Keratinocyte (primary cell): ENCODE measurements around the gene BCL11B.

Experiments
- CTCF ChIP-seq, 3 experiments: IDR thresholded peaks in 1 of 3; conservative IDR thresholded peaks in 1 of 3; optimal IDR thresholded peaks in 1 of 3; 2 replicates in 2 of 3; 3 replicates in 1 of 3; pipeline versions ENCODE3 to v1.5.1; 2011; ENCODE audit warnings: low read length in 3 of 3, mild to moderate bottlenecking in 3 of 3, moderate library complexity in 2 of 3, control low read depth in 1 of 3, inconsistent platforms in 1 of 3; ENCODE audit not compliant: insufficient read depth in 2 of 3; ENCODE audit errors: extremely low read depth in 1 of 3
- EZH2 ChIP-seq: IDR thresholded peaks from one replicate; pipeline ENCODE4 v1.6.1; 2012; ENCODE audit warnings: inconsistent platforms, mild to moderate bottlenecking, low read length, moderate library complexity

- TF ChIP-seq CTCF (optimal IDR thresholded peaks at IDR 0.05 in 1 of 3, IDR thresholded peaks at IDR 0.05 in 1 of 3, conservative IDR thresholded peaks at IDR 0.05 in 1 of 3; ENCODE audit: extremely low read depth in 1 of 3, insufficient read depth in 2 of 3, low read length in 3 of 3) (no peak), EZH2 (no peak)
These were observed 134.8 kb downstream of the BCL11B start for GRCh38 chr14:99137001-99137700.
